ENCODE measurements around the gene PRKAR1B.

GRCh38 chr7:557558-557881 is 169.6 kb downstream of the PRKAR1B start:
- TF ChIP-seq EZH2phosphoT487 (IDR thresholded peaks at IDR 0.05; ENCODE audit: borderline replicate concordance, low read depth, low read length): no peak
- TF ChIP-seq CTCF (conservative IDR thresholded peaks at IDR 0.05; ENCODE audit: low read length): no peak
